DMS153 (cell line): ENCODE results near the gene YIPF3.
"Not testable (repeated sequence)": the region's sequence is repeated elsewhere in the genome, so short reads cannot be mapped to it uniquely, and the experiment has no call there.

Experiments used
- DNase-seq: peaks from one replicate; lab custom pipeline; 2025; lab: John Stamatoyannopoulos, UW

Gene YIPF3

DNA sequence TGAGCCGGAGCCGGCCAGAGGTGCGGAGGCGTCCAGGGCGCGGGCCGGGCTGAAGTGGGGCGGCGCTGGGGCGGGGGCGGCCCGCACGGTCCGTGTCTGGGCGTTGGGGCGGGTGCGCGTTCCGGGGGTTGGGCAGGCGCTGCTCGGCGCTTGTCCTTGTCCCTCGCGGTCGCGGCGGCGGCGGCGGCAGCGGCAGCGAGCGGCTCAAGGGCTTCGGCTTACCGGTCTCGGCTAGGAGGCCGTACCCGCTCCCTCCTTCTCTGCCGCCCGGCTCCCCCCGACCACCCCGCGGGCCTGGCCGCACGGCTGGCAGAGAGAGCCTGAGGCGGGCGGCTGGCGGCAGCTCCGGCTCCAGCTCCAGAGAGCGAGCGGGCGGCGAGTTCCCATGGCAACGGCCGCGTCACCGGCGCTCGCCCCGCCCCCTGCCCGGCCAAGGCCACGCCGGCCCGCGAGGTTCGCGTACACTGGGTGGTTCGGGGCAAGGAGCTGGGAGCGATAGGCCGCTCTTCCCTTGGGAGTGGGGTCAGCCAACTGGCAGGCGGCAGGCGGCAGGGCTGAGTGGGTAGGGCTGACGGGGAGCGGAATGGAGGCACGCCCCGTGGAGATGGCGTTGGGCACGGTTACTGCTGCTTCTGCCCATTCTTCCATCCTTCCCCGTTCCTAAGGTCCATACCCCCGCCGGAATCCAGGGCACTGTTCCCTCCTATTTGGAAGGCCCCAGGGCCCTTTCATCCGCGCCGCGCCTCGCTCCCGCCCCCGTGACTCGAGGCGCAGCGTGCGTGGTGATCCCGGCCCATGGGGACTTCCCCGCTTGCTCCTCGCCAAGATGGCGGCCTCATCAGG is 6.5 kb downstream of the YIPF3 start, which contains the start of gene LRRC73:
TSS of gene LRRC73 (minus strand) at position 363 of the 843 bp plus-strand sequence. CDS start 561 bp downstream, outside the sequence.
- DNase-seq, result peak; percentile 78

DNA sequence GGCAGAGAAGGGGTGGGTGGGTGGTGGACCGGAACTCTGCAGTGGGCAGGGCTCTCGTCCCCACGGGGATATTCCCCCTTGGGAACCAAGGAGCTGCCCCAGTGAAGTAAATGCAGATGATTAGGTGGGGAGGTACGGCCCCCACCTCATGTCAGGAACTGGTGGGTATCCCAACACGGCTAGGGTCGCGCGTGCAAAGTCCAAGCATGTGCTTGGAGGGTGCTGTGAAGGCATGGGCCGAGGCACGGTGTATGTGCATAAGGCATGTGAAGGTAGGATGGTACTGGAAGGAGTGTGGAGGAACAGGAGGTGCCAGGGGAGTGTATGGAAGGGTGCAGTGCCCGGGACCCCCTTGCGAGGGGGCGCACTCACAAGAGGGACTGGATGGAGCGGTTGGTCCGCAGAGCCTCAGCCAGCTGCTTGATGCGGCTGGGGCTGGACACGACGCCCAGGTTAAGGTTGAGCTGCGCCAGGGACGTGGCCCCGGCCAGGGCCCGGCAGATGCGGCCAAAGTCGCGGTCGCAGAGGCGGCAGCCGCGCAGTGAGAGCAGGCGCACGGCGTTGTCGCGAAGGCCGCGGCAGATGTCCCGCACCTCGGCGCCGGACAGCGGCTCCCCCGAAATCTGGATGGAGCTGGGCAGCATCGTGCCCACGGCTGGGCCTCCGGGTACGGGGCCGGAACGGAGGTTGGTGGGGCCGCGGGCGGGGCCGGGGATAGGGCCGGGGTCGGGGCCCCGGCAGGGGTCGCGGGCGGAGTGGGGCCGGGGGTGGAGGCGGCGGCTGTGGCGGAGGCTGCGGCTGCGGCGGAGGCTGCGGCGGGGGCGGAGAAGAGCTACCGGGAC is 7.4 kb downstream of the YIPF3 start:
- no peak for DNase-seq

DNA sequence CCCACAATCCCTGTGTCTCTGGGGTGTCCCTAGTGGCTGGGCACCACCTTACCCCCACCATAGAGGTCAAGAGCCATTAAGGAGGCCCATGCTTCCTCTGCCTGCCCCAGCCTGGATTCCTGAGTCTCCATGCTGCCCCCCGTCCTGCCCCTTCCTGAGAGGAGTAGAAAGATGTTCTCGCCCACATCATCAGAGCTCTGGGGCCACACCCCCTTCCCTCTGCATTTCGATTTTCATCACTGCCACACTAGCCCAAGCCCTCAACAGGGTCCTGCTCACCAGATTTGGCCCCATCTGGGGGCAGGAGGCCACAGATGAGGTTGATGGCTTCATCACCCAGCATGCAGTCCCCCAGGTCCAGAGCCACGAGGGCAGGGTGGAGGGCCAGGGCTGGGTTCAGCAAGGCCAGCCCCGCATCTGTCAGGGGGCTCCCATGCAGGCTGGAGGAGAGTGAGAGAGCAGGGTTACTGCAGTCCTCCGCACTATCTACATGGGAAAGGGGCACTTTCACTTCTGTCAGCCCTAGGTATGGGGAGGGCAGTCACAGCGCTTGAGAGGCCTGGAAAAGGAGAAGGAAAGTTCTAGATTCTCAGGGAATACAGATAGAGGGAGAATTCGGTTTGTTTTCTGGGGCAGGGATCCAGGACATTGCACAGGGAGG is 8.1 kb downstream of the YIPF3 start:
- no peak for DNase-seq

DNA sequence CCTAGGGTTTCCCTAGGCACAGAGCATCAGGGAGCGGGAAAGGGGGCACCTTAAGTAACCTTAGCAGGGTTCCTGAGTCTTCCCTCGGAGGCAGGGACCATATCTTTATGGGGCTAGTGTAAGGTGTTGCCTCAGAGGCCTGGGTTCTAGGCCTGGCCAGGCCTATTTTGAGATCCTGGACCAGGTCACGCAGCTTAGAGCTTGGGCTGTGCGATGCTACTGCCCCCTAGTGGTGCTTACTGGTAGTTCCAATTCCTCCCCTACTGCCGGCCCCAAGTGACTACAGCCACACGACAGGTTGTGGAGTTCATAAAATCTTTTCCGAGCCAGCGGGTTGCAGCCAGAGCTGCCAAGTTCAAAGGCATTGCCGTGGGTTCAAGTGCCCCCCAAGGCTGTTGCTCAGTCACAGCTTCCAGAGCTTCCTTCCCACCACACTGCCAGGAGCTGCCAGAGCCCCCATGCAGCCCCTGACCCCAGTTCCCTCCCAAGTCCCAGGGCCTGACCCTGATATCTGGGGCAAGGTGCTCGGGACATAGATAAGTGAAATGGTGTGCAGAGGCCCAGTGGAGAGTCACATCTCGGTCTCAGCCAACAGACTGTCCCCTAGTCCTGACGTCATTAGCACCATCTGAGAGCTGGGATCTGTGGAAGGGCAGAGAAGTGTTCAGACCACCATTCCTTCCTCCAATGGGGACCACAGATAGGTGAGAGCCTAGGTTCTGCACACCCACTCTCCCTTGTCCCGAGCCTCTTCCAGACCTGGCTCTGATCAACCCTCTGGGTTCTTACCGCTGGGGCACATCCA is 9.9 kb downstream of the YIPF3 start:
- peak; percentile 57 for DNase-seq

DNA sequence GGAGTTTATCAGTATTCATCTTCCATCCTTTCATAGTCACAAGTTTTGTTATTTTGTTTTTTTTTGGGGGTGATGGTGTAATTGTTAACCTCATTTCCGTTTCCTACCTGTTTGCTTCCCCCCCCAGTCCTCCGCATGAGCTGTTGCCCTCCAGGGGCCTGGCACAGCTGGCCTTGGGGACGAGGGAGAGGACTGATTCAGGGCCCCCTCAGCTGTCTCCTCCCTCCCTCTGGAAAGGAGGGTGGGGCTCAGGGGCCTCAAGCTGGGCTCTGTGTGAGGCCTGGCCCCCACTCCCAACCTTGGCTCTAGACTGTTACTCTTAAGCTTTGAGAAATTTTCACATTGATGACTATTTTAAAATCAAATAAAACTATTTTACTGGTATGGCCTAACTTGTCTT is 10.6 kb downstream of the YIPF3 start:
- no peak for DNase-seq

DNA sequence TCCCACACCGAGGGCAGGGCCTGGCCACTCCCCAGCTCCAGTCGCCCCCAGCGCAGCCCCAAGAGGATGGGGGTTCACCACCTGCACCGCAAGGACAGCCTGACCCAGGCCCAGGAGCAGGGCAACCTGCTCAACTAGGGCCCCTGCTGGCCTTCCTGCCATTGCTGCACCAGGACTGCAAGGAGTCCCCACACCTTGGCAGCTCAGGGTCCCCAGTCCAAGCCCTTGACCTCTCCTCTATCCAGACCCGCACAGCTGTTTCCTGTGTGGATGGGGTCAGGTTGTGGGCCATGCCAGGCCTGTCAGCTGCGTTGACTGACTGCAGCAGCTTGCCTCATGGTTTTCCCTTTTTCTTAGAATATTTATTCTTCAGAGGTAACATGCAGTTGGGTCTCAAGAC is 11.0 kb downstream of the YIPF3 start:
- no peak for DNase-seq

DNA sequence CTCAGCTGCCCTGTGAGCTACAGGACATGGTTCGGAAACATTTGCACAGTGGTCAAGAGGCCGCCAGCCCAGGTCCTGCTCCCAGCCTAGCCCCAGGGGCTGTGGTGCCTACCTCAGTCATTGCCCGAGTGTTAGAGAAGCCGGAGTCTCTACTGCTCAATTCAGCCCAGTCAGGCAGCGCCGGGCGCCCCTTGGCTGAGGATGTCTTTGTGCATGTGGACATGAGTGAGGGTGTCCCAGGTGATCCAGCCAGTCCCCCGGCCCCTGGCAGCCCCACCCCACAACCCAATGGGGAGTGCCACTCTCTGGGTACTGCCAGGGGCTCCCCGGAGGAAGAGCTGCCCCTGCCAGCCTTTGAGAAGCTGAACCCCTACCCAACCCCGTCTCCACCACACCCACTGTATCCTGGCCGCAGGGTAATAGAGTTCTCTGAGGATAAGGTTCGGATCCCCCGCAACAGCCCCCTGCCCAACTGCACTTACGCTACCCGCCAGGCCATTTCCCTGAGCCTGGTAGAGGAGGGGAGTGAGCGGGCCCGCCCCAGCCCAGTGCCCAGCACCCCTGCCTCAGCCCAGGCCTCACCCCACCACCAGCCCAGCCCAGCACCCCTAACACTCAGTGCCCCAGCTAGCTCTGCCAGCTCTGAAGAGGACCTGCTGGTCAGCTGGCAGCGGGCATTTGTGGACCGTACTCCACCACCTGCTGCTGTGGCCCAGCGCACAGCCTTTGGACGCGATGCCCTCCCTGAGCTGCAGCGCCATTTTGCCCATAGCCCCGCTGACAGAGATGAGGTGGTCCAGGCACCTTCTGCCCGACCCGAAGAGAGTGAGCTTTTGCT is 11.8 kb downstream of the YIPF3 start:
- DNase-seq, result no peak

DNA sequence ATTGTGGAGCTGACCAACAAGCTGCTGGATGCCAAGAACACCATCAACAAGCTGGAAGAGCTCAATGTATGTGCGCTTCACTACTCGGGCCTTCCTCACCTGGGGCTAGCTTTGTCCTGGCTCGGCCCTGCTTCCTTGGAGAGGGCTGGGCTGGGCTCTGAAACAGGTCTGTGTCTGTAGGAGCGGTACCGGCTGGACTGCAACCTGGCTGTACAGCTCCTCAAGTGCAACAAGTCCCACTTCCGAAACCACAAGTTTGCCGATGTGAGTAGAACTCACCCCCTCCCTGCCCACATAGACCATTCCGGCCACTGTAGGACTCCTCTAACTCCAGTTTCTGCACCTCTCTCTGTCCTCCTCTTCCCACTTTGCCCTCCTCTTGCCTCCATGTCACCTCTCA is 13.3 kb downstream of the YIPF3 start:
- DNase-seq, result no peak

DNA sequence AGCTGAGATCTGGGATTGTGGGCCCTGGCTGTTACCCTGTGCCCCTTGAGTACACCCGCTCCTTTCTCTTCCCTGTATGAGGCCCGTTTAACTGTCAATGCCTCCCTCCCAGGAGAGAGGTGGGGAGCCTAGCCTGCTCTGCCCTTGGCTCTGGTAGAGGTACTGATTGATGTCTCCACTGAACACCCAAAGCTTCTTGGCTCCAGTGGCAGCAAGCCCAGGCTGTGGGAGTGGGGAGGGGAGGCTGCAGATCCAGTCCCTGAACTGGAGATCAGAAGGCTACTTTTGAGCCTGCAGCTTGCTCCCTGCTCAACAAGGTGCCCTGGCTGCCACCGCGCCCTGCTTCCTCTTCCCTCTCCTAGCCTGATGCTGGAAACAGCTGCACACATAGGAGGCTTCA is 14.1 kb downstream of the YIPF3 start:
- no peak for DNase-seq

DNA sequence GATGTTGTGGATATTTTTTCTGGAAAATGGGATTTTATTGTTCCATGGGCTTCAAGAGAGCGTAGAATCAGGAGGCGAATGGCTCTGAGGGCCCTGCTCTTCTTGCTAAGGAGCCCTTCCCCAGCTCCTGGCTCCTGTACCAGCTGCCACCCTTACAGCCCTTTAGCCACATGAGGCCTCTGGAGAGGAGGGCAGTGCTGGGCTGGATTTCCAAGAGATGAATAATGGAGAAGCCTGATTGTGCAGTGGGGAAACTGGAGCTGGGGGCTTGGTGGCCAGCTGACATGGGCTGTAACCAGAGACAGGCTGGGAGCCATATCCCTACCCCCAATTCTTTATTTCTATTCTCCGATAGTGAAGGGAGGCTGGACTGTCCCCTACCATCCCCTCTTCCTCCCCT is 15.8 kb downstream of the YIPF3 start:
- DNase-seq, result no peak

DNA sequence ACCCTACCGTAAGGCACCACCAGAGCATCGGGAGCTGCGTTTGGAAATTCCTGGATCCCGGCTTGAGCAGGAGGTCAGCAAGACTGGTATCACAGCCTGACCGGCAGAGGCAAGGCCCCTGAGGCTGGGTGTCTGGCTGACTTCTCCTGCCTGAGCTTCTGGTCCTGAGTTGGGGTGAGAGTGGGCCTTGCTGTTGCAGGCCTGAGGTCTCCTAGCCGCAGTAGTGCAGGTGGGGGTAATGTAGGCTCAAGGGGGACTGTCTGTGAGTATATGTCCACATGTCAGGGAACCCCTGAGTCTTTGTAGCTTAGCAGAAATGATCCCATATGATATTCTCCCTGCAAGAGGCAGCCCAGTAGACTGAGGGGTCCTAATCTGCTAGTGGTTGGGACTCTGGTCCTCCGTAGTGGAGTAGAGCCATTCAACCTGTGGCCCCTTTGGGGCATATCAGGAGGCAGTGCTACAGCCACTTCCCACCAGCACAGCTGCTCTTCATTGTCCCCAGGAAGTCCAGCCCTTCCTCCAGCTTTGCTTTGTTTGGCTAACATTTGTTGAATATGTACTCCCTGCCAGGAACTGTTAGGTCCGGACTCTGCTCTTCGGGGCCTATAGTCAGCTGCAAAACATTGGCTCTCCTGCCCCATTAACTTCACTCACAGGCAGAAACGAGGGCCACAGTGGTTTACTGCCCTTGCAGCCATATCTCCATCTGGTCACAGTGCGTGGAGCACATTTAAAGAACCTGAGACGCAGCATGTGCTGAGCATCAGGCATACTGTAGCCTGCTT is 17.5 kb downstream of the YIPF3 start:
- no peak for DNase-seq

DNA sequence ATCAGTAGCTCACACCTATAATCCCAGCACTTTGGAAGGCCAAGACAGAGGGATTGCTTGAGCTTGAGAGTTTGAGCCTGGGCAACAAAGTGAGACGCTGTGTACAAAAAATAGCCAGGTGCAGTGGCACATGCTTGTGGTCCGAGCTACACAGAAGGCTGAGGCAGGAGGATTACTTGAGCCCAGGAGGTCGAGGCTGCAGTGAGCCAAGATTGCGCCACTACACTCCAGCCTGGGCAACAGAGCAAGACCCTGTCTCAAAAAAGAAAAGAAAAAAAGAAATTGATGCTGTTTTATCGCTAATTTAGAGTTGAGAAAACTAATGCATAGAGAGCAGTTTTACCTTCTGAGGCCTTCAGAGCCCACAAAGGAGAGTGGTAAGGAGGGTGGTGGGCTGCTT is 18.4 kb downstream of the YIPF3 start:
- not testable (repeated sequence) for DNase-seq

DNA sequence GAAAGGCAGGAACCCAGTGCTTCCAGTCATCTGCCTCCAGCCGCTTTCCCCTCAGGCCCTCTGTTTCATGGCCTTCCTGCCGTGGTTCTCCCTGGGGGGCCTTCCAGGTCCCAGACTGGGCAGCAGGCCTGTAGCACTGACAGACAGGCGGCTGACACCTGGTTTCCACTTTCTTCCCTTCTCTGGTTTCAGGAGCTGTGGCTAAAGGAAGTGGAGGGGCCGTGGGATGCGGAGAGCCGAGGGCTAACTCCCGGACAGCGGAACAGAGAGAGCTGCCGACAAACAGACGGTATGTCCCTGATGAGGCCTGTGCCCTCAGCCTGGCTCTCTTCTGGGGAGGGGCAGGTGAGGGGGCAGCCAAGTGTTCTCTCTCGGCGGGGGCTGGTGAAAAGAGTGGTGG is 19.0 kb downstream of the YIPF3 start:
- DNase-seq, result no peak

DNA sequence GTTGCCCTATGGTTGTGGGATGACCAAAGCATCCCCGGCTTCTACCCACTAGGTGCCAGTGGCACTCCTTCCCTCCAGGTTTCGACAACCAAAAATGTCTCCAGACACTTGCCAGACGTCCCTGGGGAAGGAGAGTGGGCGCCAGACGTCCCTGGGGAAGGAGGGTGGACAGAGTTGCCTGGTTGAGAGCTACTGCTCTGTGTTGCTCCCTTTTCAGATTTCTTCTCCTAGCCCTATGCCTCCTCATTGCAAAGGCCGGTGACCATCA is 19.7 kb downstream of the YIPF3 start:
- DNase-seq, result no peak

DNA sequence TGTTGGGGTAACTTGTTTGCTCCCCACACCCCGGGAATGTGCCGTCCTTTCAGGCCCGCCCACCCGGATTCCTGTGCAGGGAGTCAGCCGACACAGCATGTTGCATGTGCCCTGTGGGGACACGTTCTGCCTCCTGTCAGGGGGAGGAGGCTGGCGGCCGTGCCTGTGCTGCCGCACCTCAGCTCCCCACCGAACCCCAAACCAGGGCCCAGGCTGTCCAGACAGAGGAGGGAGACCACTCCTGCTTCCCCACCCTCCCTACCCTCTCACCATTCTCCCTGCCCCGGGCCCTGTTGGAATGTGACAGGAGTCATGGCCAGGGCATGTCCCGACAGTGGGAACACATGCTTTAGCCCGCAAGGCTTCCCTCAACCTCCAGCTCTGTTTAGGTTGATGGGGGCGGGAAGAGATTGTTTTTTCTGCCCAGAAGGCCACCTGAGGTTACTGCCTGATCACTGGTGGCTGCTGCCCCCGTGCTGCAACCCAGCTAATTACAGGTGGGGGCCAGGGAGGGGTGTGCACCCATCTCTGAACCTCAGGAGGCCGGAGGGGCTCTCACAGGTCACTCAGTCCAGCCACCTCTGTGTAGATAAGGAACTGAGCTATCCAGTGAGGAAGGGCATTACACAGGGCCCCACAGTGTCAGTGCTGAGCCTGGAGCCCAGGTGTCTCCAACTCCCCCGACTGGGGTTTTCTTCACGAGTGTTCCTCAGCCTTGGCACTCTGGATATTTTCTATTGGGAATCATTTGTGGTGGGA is 20.2 kb downstream of the YIPF3 start:
- DNase-seq, result no peak

DNA sequence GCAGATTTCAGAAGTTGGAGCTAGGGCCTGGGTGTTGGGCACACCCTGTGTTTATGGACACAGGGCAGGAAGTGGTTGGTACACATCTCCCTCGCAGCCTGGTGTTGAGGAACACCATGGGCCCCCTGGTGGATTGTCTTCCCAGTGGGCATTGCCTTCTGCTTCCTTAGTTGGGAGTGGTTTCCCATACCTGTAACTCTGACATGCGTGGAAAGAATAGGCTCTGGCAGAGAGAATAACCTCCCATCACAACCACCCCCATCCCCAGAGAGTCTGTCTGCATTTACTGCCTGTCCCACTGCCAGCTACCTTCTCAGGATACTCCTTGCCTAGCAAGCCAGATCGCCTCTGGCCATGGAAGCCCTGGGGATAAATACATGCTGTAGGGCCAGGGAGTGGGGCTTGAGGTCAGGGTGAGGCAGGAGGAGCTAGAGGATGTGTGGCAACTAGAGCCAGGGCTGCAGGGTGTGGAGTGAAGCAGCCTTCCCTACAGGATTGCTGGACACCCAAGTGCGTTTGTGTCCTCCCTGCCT is 21.3 kb downstream of the YIPF3 start:
- DNase-seq, result no peak

DNA sequence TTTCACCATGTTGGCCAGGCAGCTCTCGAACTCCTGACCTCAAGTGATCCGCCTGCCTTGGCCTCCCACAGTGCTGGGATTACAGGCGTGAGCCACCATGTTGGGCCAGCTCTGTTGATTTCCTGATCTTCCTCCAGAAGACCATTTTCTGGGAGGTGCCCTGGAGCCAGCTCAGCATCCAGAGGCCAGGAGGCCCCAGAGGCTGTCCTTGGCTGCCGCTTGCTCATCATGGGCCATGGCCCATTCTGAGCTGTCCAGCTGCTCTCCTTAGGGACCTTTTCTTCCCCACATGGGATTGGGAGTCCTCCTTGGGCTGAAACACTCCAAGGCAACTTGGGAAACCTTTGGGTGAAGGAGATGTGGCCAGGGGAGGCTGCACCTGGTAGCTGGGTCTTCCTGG is 22.0 kb downstream of the YIPF3 start:
- no peak for DNase-seq

DNA sequence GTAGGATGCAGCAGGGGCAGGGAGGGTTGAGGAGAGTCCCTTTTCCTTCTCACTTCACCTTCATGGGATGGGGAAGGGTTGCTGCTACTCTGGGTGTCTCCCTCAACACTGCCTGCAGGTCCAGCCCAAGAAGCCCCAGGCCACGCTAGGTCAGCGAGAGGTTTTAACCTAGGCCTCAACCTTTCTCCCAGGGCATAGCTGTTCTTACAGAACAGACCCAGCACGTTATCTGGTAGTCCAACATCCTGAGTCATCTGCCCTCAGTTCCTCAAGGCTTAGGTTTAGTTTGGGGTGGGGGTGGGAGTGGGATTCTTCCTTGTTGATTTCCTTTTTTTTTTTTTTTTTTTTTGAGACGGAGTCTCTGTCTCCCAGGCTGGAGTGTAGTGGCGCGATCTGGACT is 22.4 kb downstream of the YIPF3 start:
- no peak for DNase-seq

DNA sequence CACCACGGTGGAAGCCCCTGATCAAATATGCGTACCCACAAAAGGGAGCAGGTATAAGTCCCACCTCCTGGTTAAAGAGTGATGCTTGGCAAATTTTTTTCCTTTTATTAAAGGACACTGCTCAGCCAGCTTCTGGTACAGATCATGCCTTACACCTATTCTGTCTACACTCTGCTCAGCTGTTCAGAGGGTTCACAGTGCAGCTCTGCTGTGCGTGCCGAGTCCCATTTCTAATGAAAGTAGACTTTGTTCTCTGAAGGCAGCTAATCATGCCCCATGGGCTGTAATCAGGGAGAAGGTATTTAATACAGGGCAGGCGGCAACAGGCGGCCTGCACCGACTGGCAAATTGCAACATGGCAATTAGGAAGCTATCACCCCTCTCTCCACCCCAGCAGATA is 22.9 kb downstream of the YIPF3 start:
- DNase-seq, result no peak
